Measurements from ENCODE around the gene F12. TPM values are rescaled to one million over a fixed set of nuclear protein-coding genes. Genes with fewer than 3 reads are reported as not detected.
A peak's percentile ranks its signal among the peaks of the same experiment; 100 is the strongest.

Gene F12
- total RNA-seq, 4 donors from 2014 or later: 0.59 to 4.5 TPM; not detected in 2

DNA sequence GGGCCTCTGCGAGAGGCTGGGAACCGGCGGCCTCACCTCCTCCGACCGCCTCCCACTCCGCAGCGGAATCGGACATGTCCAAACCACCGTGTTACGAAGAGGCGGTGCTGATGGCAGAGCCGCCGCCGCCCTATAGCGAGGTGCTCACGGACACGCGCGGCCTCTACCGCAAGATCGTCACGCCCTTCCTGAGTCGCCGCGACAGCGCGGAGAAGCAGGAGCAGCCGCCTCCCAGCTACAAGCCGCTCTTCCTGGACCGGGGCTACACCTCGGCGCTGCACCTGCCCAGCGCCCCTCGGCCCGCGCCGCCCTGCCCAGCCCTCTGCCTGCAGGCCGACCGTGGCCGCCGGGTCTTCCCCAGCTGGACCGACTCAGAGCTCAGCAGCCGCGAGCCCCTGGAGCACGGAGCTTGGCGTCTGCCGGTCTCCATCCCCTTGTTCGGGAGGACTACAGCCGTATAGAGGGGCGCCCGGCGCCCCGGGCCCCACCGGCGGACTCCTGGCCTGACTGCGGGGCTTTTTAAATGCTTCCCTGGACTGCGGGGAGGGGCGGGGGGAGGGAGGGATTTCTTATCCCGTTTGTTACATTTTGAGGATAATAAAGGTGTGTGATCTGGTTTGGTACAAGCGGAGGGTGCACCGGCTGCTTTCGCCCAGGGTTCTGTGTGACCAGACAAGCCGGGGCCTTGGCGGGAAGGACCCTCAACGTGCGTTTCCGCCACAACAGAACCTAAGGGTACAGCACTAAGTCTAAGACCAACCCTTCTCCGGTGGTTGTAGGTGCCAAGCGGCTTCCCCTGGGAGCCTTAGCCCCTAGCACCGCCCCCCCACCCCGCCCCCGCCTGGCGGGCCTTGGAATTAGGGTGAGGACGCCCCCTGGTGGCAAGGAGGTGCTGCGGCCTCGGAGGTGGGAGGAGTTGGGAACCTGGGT is 46.6 kb upstream of the F12 start:
- Histone ChIP-seq H3K36me3 (peaks cover 0 to 31% (median 0%) of the 10 kb centered on the region in 3 donors), H3K9me3 (no peaks in the 10 kb centered on the region), H3K27me3 (peaks cover 0 to 16% of the 10 kb centered on the region in 2 donors), H3K4me1 (peaks cover 0 to 38% (median 23%) of the 10 kb centered on the region in 4 donors), H3K4me3 (peak overlapping the region; percentile 45 to 74 (median 66)), H3K27ac (peak overlapping the region; percentile 43 to 80 (median 68))
- no peak for TF ChIP-seq POLR2A (IDR thresholded peaks at IDR 0.05)
- TF ChIP-seq, protein P1, sequence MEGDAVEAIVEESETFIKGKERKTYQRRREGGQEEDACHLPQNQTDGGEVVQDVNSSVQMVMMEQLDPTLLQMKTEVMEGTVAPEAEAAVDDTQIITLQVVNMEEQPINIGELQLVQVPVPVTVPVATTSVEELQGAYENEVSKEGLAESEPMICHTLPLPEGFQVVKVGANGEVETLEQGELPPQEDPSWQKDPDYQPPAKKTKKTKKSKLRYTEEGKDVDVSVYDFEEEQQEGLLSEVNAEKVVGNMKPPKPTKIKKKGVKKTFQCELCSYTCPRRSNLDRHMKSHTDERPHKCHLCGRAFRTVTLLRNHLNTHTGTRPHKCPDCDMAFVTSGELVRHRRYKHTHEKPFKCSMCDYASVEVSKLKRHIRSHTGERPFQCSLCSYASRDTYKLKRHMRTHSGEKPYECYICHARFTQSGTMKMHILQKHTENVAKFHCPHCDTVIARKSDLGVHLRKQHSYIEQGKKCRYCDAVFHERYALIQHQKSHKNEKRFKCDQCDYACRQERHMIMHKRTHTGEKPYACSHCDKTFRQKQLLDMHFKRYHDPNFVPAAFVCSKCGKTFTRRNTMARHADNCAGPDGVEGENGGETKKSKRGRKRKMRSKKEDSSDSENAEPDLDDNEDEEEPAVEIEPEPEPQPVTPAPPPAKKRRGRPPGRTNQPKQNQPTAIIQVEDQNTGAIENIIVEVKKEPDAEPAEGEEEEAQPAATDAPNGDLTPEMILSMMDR (IDR thresholded peaks at IDR 0.05): peak; percentile 85 to 98 (median 96)
- TF ChIP-seq EP300 (IDR thresholded peaks at IDR 0.05): peak in 1 of 2 donors; percentile 20
- 0 to 3% methylated on average over 18 to 30 of the region's 76 CpGs for WGBS, 2 donors
- DNase-seq (ENCODE audit: low spot score in 2 of 2): peak; percentile 92 to 95

DNA sequence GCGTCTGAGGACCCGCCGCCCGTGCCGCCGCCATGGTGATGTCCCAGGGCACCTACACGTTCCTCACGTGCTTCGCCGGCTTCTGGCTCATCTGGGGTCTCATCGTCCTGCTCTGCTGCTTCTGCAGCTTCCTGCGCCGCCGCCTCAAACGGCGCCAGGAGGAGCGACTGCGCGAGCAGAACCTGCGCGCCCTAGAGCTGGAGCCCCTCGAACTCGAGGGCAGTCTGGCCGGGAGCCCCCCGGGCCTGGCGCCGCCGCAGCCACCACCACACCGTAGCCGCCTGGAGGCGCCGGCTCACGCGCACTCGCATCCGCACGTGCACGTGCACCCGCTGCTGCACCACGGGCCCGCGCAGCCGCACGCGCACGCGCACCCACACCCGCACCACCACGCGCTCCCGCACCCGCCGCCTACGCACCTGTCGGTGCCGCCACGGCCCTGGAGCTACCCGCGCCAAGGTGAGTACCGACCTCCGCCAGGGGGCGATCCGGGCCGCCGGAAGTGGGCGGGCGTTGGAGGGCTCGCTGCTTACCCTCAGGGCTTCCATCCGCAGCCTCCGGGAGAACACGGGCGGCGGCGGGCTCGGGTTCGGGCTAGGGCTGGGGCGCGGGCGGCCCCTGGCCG is 45.8 kb upstream of the F12 start:
- H3K4me1 ChIP-seq: peaks cover 0 to 38% (median 23%) of the 10 kb centered on the region in 4 donors
- peaks cover 0 to 24% of the 10 kb centered on the region in 2 donors for H3K27me3 ChIP-seq
- H3K9me3 ChIP-seq: no peaks in the 10 kb centered on the region
- 0 to 1% methylated on average over 27 to 67 of the region's 80 CpGs for WGBS, 2 donors
- H3K36me3 ChIP-seq: peaks cover 0 to 25% (median 0%) of the 10 kb centered on the region in 3 donors
- TF ChIP-seq POLR2A (IDR thresholded peaks at IDR 0.05) (peak in 1 of 2 donors; percentile 9), EP300 (IDR thresholded peaks at IDR 0.05) (no peak)
- TF ChIP-seq, protein P1 (IDR thresholded peaks at IDR 0.05): peak; percentile 51 to 89 (median 77)
- H3K27ac ChIP-seq: peak overlapping the region; percentile 43 to 80 (median 71)
- peak overlapping the region; percentile 45 to 74 (median 66) for H3K4me3 ChIP-seq
- no peak for DNase-seq (ENCODE audit: low spot score in 2 of 2)

DNA sequence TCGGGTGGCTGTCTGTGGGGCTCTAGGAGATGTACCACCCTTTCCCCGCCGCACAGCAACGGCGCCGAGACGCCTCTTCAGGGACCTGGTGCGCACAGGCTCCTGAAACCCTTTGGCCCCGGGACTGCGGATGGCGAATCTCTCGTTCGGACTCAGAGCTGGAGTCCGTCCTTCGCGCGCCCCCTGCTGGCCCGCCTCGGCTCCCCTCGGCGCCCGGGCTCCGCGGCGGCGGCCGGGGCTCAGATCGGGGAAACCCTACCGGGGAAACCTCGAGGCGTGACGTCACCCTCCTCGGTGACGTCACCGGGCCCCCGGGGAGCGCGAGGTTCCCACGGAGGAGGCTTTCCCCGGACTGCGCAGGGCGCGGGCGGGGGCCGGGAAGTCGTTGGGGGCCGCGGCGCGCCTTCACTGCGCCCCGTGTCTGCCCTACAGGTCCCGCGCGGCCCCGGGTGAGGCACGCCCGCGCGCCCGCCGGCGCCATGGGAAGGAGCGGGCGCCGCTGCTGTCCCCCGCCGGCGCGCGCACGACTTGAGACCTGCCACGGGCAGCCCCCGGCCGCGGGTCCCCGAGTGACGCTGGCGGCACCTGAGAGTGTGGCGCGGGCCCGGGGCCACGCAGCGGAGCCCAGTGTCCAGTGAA is 45.2 kb upstream of the F12 start:
- Histone ChIP-seq H3K36me3 (peaks cover 0 to 19% (median 0%) of the 10 kb centered on the region in 3 donors), H3K4me3 (peak overlapping the region; percentile 45 to 74 (median 66)), H3K27me3 (peaks cover 0 to 25% of the 10 kb centered on the region in 2 donors), H3K4me1 (peaks cover 0 to 38% (median 23%) of the 10 kb centered on the region in 4 donors), H3K27ac (peak overlapping the region; percentile 43 to 80 (median 71)), H3K9me3 (no peaks in the 10 kb centered on the region)
- DNase-seq (ENCODE audit: low spot score in 2 of 2): peak; percentile 86 to 87
- TF ChIP-seq EP300 (IDR thresholded peaks at IDR 0.05): no peak
- TF ChIP-seq, protein P1 (IDR thresholded peaks at IDR 0.05): peak; percentile 97 to 99 (median 97)
- WGBS, 2 donors: 0 to 1% methylated on average over 4 to 49 of the region's 84 CpGs

DNA sequence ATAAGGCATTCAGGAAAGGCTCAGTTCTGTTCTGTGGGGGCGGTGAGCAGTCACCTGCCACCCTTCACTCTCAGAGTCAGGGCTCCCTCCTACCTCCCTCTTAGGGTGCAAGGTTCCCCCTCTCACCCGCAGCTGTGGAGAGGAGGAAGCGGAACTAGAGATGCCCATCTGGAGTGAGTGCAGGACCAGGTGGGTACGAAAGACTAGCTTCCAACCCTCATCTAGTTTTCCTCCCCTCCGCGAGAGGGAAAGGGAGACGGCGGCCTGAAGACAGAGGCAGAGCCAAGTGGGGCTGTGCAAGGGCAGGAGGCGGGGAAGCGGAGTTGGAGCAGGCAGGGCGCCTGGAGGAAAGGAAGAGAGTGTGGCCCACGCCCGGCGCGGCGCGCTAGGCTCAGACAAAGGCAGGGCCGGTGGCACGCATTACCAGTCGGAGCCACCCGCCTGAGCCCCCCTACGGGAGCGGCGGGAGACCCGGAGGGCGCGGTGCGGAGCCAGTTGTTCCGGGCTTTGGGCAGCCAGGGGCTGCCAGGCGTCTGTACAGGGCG is 44.6 kb upstream of the F12 start:
- Histone ChIP-seq H3K27ac (peak overlapping the region in 3 of 4 donors; percentile 63 to 80 (median 79)), H3K4me3 (peak overlapping the region; percentile 45 to 72 (median 54)), H3K4me1 (peaks cover 0 to 38% (median 23%) of the 10 kb centered on the region in 4 donors), H3K36me3 (peaks cover 0 to 13% (median 0%) of the 10 kb centered on the region in 3 donors), H3K9me3 (no peaks in the 10 kb centered on the region), H3K27me3 (peaks cover 0 to 25% of the 10 kb centered on the region in 2 donors)
- WGBS, 2 donors: 5 to 10% methylated on average over 19 to 24 of the region's 31 CpGs
- no peak for DNase-seq (ENCODE audit: low spot score in 2 of 2)
- TF ChIP-seq EP300 (IDR thresholded peaks at IDR 0.05) (no peak), POLR2A (IDR thresholded peaks at IDR 0.05) (no peak)
- TF ChIP-seq, protein P1 (IDR thresholded peaks at IDR 0.05): no peak
